ENCODE data around the gene BMERB1. TPM values are rescaled to one million over a fixed set of nuclear protein-coding genes. Genes with fewer than 3 reads are reported as not detected.

BMERB1 gene
- total RNA-seq, 1 donor from 2014 or later: 45.1 TPM

- no peaks in the 10 kb centered on the region for H3K9me3 Mint-ChIP-seq
- no peak for DNase-seq (ENCODE audit: low read depth, low spot score)
- peaks cover 4% of the 10 kb centered on the region for H3K36me3 Mint-ChIP-seq (ENCODE audit: low read depth)
- H3K27ac Mint-ChIP-seq (ENCODE audit: unreplicated experiment): no peak overlapping the region
- H3K4me1 Mint-ChIP-seq: peaks cover 10% of the 10 kb centered on the region
- H3K4me3 Mint-ChIP-seq: no peak overlapping the region
- no peak for TF ChIP-seq CTCF (conservative IDR thresholded peaks at IDR 0.05)
- H3K27me3 Mint-ChIP-seq (ENCODE audit: low read depth): no peaks in the 10 kb centered on the region
Measured at GRCh38 chr16:15552507-15552906, 118.1 kb downstream of the BMERB1 start.

- DNase-seq (ENCODE audit: low read depth, low spot score): no peak
- H3K4me3 Mint-ChIP-seq: no peak overlapping the region
- no peaks in the 10 kb centered on the region for H3K27me3 Mint-ChIP-seq (ENCODE audit: low read depth)
- no peak for TF ChIP-seq CTCF (conservative IDR thresholded peaks at IDR 0.05)
- peaks cover 3% of the 10 kb centered on the region for H3K36me3 Mint-ChIP-seq (ENCODE audit: low read depth)
- peaks cover 10% of the 10 kb centered on the region for H3K4me1 Mint-ChIP-seq
- H3K27ac Mint-ChIP-seq (ENCODE audit: unreplicated experiment): peak overlapping the region; percentile 8
- H3K9me3 Mint-ChIP-seq: no peaks in the 10 kb centered on the region
Measured at GRCh38 chr16:15553313-15554088, 119.1 kb downstream of the BMERB1 start.

- Mint-ChIP-seq H3K27ac (ENCODE audit: unreplicated experiment) (no peak overlapping the region), H3K27me3 (ENCODE audit: low read depth) (no peaks in the 10 kb centered on the region), H3K36me3 (ENCODE audit: low read depth) (no peaks in the 10 kb centered on the region), H3K9me3 (no peaks in the 10 kb centered on the region), H3K4me1 (peaks cover 6% of the 10 kb centered on the region), H3K4me3 (no peak overlapping the region)
- no peak for TF ChIP-seq CTCF (conservative IDR thresholded peaks at IDR 0.05)
- DNase-seq (ENCODE audit: low read depth, low spot score): no peak
Measured at GRCh38 chr16:15556130-15556529, 121.7 kb downstream of the BMERB1 start.

GRCh38 chr16:15557258-15557657 is 122.9 kb downstream of the BMERB1 start:
- no peak for TF ChIP-seq CTCF (conservative IDR thresholded peaks at IDR 0.05)
- Mint-ChIP-seq H3K27me3 (ENCODE audit: low read depth) (no peaks in the 10 kb centered on the region), H3K9me3 (no peaks in the 10 kb centered on the region), H3K36me3 (ENCODE audit: low read depth) (no peaks in the 10 kb centered on the region), H3K27ac (ENCODE audit: unreplicated experiment) (no peak overlapping the region), H3K4me3 (no peak overlapping the region), H3K4me1 (peaks cover 4% of the 10 kb centered on the region)
- DNase-seq (ENCODE audit: low read depth, low spot score): no peak

- H3K27ac Mint-ChIP-seq (ENCODE audit: unreplicated experiment): no peak overlapping the region
- peaks cover 3% of the 10 kb centered on the region for H3K36me3 Mint-ChIP-seq (ENCODE audit: low read depth)
- H3K27me3 Mint-ChIP-seq (ENCODE audit: low read depth): no peaks in the 10 kb centered on the region
- H3K4me3 Mint-ChIP-seq: no peak overlapping the region
- H3K9me3 Mint-ChIP-seq: peaks cover 3% of the 10 kb centered on the region
- no peak for TF ChIP-seq CTCF (conservative IDR thresholded peaks at IDR 0.05)
- H3K4me1 Mint-ChIP-seq: peaks cover 12% of the 10 kb centered on the region
- DNase-seq (ENCODE audit: low read depth, low spot score): no peak
Measured at GRCh38 chr16:15559176-15559575, 124.8 kb downstream of the BMERB1 start.

Data from neural crest cell (in vitro differentiated cells).